Measurements from ENCODE around the gene EEFSEC.

- TF ChIP-seq CTCF (IDR thresholded peaks at IDR 0.05), result peak; percentile 57 to 88 (median 75)
- no peak for TF ChIP-seq POLR2A (IDR thresholded peaks at IDR 0.05)
- TF ChIP-seq POLR2AphosphoS5 (IDR thresholded peaks at IDR 0.05), result no peak
Observed at GRCh38 chr3:128170866-128171516, 17.7 kb downstream of the EEFSEC start.

Data from breast epithelium (tissue), 3 donors.